ENCODE results near the gene GABRD.

The GABRD gene

GRCh38 chr1:2070016-2070415 is 50.9 kb downstream of the GABRD start:
- TF ChIP-seq, protein P1, sequence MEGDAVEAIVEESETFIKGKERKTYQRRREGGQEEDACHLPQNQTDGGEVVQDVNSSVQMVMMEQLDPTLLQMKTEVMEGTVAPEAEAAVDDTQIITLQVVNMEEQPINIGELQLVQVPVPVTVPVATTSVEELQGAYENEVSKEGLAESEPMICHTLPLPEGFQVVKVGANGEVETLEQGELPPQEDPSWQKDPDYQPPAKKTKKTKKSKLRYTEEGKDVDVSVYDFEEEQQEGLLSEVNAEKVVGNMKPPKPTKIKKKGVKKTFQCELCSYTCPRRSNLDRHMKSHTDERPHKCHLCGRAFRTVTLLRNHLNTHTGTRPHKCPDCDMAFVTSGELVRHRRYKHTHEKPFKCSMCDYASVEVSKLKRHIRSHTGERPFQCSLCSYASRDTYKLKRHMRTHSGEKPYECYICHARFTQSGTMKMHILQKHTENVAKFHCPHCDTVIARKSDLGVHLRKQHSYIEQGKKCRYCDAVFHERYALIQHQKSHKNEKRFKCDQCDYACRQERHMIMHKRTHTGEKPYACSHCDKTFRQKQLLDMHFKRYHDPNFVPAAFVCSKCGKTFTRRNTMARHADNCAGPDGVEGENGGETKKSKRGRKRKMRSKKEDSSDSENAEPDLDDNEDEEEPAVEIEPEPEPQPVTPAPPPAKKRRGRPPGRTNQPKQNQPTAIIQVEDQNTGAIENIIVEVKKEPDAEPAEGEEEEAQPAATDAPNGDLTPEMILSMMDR (IDR thresholded peaks at IDR 0.05; ENCODE audit: control extremely low read depth, extremely low read depth, low read depth, missing control alignments), result no peak
- POLR2A ChIA-PET, result no interaction called here
- no peak for DNase-seq (ENCODE audit: extremely low spot score)
- CTCF ChIA-PET, result no interaction called here

DNA sequence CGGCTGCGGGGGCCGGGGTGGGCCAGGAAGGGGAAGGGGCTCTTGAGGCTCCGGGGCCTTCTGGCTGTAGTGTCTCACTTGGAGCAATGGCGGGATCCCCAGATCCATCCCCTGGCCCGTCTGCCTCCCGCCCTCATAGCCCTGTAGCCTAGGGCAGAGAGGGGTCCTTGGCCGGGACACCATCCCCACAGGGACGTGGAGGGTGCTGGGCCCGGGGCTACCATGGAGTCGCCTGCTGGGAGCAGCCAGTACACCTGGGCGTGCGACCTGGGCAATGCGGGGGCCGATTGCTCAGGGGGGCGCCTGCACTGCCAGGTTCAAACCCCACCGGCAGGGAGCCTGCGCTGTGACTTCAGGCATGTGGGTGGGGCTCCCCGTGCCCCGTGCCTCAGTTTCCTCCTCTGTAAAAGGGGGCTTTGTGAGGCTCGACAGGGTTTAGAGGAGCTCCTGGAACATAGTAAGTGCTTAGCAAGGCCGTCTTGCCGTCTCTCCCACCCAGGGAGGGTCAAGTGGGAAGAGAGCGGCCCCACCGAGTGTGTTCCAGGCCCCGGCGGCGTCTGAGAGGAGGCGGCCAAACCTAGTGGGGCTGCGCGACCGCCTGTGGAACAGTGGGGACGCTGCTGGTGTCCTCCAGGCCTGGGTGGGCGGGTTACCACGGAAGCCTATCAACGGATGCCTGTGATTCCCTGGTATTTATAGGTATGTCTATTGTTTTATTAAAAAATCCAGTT is 51.8 kb downstream of the GABRD start:
- ChIA-PET POLR2A (no interaction called here), CTCF (interaction anchor here (0.9 kb wide), 1 partner anchor 26 kb away, joined by 4 read pairs; no protein-coding TSS in a partner anchor)
- TF ChIP-seq, protein P1 (IDR thresholded peaks at IDR 0.05; ENCODE audit: control extremely low read depth, extremely low read depth, low read depth, missing control alignments), result no peak
- DNase-seq (ENCODE audit: extremely low spot score), result no peak

GRCh38 chr1:2072109-2072806 is 53.1 kb downstream of the GABRD start:
- DNase-seq (ENCODE audit: extremely low spot score), result no peak
- ChIA-PET POLR2A (no interaction called here), CTCF (interaction anchor here (0.9 kb wide), 1 partner anchor 27 kb away, joined by 4 read pairs; no protein-coding TSS in a partner anchor)
- TF ChIP-seq, protein P1 (IDR thresholded peaks at IDR 0.05; ENCODE audit: control extremely low read depth, extremely low read depth, low read depth, missing control alignments), result no peak

DNA sequence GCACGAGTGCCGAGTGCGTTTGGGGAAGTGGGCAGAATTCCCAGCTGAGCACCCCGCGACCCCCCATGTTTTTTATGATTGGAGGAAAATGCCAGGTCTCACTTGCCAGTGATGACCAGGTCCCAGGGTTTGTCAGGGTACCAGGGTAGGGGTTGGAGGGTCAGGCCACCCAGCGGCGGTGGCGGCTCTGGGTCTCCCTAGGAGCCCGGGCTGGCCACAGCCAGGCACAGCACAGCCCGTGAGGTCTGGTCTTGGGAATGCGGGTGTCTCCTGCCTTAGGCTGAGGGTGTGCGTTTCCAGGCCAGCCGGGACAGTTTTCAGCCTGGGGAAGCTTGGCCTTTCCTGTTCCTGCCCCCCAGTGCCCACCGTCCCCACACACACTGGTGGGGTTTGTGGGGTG is 53.7 kb downstream of the GABRD start:
- TF ChIP-seq, protein P1 (IDR thresholded peaks at IDR 0.05; ENCODE audit: control extremely low read depth, extremely low read depth, low read depth, missing control alignments), result no peak
- ChIA-PET POLR2A (no interaction called here), CTCF (no interaction called here)
- no peak for DNase-seq (ENCODE audit: extremely low spot score)

GRCh38 chr1:2073382-2074230 is 54.5 kb downstream of the GABRD start:
- ChIA-PET CTCF (no interaction called here), POLR2A (no interaction called here)
- DNase-seq (ENCODE audit: extremely low spot score), result no peak
- TF ChIP-seq, protein P1 (IDR thresholded peaks at IDR 0.05; ENCODE audit: control extremely low read depth, extremely low read depth, low read depth, missing control alignments), result no peak

GRCh38 chr1:2074396-2074795 is 55.3 kb downstream of the GABRD start:
- ChIA-PET POLR2A (no interaction called here), CTCF (no interaction called here)
- DNase-seq (ENCODE audit: extremely low spot score), result no peak
- TF ChIP-seq, protein P1 (IDR thresholded peaks at IDR 0.05; ENCODE audit: control extremely low read depth, extremely low read depth, low read depth, missing control alignments), result no peak

Data from GM10248 (cell line).